Measurements from ENCODE around the gene PCSK1. TPM values are rescaled to one million over a fixed set of nuclear protein-coding genes. Genes with fewer than 3 reads are reported as not detected.

Gene PCSK1
- not detected for total RNA-seq
- total RNA-seq (2013) = not detected

DNA sequence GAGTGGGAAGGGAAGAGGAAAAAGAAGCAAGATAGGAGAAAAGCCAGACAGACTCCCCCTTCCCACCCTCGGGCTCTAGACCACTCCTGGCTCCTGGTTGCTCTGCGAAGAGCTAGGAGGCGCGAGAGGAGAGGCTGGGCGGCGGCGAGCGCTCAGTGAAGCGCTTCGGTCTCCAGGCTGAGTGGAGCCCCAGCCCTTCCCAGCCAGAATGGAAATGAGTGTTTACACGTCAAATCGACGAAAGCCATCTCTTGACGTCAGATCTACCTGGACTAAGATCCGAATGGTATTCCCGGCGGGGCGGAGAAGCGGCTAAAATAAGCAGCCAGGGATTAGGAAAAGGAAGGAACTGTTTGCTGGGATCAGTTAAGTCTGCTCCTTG, at the start of gene PCSK1:
PCSK1 (minus strand) TSS at position 183 of the 382 bp plus-strand sequence. CDS start 206 bp downstream, outside the sequence.
- H3K36me3 Mint-ChIP-seq = peaks cover 15% of the 10 kb centered on the region
- intact Hi-C loops (cut with micrococcal nuclease) = no loop called here
- H3K9me3 ChIP-seq (ENCODE audit: control insufficient read depth, insufficient read depth, low read length) = peaks cover 21% of the 10 kb centered on the region
- DNase-seq (no peak), ATAC-seq (no peak)
- H3K27ac Mint-ChIP-seq = no peak within 1 kb of the TSS
- H3K27me3 Mint-ChIP-seq (ENCODE audit: low read depth in 2 of 2) = peaks cover 53 to 87% of the 10 kb centered on the region in 2 donors
- H3K4me1 ChIP-seq (ENCODE audit: control insufficient read depth, insufficient read depth, low read length) = no peaks in the 10 kb centered on the region
- 9% methylated on average over 19 of the region's 19 CpGs for WGBS (ENCODE audit: insufficient coverage)
- H3K4me1 Mint-ChIP-seq = peaks cover 6 to 8% of the 10 kb centered on the region in 2 donors
- H3K4me3 ChIP-seq (ENCODE audit: low read length) = no peak within 1 kb of the TSS
- H3K27me3 ChIP-seq (ENCODE audit: control insufficient read depth, insufficient read depth, low read length) = peaks cover 42% of the 10 kb centered on the region
- H3K27ac ChIP-seq (ENCODE audit: low read length) = no peak within 1 kb of the TSS
- TF ChIP-seq, protein P1, sequence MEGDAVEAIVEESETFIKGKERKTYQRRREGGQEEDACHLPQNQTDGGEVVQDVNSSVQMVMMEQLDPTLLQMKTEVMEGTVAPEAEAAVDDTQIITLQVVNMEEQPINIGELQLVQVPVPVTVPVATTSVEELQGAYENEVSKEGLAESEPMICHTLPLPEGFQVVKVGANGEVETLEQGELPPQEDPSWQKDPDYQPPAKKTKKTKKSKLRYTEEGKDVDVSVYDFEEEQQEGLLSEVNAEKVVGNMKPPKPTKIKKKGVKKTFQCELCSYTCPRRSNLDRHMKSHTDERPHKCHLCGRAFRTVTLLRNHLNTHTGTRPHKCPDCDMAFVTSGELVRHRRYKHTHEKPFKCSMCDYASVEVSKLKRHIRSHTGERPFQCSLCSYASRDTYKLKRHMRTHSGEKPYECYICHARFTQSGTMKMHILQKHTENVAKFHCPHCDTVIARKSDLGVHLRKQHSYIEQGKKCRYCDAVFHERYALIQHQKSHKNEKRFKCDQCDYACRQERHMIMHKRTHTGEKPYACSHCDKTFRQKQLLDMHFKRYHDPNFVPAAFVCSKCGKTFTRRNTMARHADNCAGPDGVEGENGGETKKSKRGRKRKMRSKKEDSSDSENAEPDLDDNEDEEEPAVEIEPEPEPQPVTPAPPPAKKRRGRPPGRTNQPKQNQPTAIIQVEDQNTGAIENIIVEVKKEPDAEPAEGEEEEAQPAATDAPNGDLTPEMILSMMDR (IDR thresholded peaks at IDR 0.05) = no peak
- H3K36me3 ChIP-seq (ENCODE audit: control insufficient read depth, insufficient read depth, low read length) = no peaks in the 10 kb centered on the region
- no peak within 1 kb of the TSS for H3K4me3 Mint-ChIP-seq
- H3K9me3 Mint-ChIP-seq = peaks cover 0 to 3% of the 10 kb centered on the region in 2 donors

DNA sequence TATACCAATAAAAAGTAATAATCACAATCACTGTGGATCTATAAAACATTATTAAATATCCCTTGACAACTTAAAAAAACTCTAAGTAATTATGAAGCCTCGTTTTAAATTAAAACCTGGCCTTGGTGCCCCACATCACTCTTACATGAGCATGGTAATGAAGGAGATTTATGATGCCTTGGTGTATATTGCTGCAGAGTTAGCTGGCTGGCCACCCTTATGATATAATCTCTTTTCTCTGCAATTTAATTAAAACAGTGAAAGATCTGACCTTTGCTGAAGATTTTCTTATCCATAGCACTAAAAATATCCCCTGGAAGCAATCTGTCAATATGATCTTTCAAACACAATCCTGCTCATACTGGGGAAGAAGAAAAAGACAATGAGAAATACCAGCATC, 48.8 kb upstream of the PCSK1 start:
- Histone ChIP-seq H3K4me1 (ENCODE audit: control insufficient read depth, insufficient read depth, low read length) (no peaks in the 10 kb centered on the region), H3K36me3 (ENCODE audit: control insufficient read depth, insufficient read depth, low read length) (no peaks in the 10 kb centered on the region), H3K27me3 (ENCODE audit: control insufficient read depth, insufficient read depth, low read length) (no peaks in the 10 kb centered on the region), H3K27ac (ENCODE audit: low read length) (no peak overlapping the region), H3K4me3 (ENCODE audit: low read length) (no peak overlapping the region), H3K9me3 (ENCODE audit: control insufficient read depth, insufficient read depth, low read length) (no peaks in the 10 kb centered on the region)
- WGBS (ENCODE audit: insufficient coverage) = no CpG with 5 or more reads among the region's 1 CpG
- ATAC-seq (no peak), DNase-seq (no peak)
- no peaks in the 10 kb centered on the region for H3K4me1 Mint-ChIP-seq
- intact Hi-C loops (cut with micrococcal nuclease) = no loop called here
- peaks cover 0 to 2% of the 10 kb centered on the region in 2 donors for H3K9me3 Mint-ChIP-seq
- TF ChIP-seq, protein P1 (IDR thresholded peaks at IDR 0.05) = no peak
- H3K27ac Mint-ChIP-seq = no peak overlapping the region
- H3K36me3 Mint-ChIP-seq = no peaks in the 10 kb centered on the region
- no peak overlapping the region for H3K4me3 Mint-ChIP-seq
- peaks cover 0 to 10% of the 10 kb centered on the region in 2 donors for H3K27me3 Mint-ChIP-seq (ENCODE audit: low read depth in 2 of 2)

DNA sequence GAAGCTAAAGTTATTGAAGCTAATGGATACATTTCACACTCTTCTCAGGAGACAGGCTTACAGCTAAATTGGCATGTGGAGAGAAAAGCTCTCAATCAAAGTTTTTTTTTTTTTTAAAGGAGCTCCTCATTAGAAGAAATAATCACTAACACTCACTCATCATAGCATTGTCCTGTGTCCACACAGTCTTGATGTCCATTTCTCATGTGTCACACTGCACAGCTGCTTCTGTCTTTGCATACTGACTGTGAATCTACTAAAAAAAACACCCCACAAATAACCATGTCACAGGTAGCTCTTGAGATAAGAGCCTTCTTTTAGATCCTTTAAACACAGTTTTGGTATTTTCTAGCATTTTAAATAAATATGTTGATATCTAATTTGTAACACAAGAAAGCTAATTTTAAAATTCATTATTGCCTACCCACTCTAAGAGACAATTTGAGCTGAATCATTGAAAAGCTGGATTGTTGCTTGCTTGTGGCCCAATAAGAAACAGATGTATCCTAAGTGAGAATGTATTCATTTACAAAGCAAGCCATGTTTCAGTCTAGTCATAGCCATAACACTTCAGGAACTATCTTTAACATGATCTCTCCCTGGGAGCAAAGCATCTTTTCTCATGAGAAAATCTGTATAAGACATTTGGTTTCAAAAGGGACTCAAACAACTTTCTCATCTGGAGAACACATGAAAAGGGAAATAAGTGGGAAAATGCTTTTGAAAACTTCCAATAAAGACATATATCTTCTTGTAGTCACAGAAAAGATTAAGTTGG, 48.1 kb upstream of the PCSK1 start:
- Histone ChIP-seq H3K4me1 (ENCODE audit: control insufficient read depth, insufficient read depth, low read length) (no peaks in the 10 kb centered on the region), H3K4me3 (ENCODE audit: low read length) (no peak overlapping the region), H3K27ac (ENCODE audit: low read length) (no peak overlapping the region), H3K36me3 (ENCODE audit: control insufficient read depth, insufficient read depth, low read length) (no peaks in the 10 kb centered on the region), H3K9me3 (ENCODE audit: control insufficient read depth, insufficient read depth, low read length) (no peaks in the 10 kb centered on the region), H3K27me3 (ENCODE audit: control insufficient read depth, insufficient read depth, low read length) (no peaks in the 10 kb centered on the region)
- DNase-seq (no peak), ATAC-seq (no peak)
- H3K27me3 Mint-ChIP-seq (ENCODE audit: low read depth in 2 of 2) = peaks cover 0 to 10% of the 10 kb centered on the region in 2 donors
- H3K4me3 Mint-ChIP-seq = no peak overlapping the region
- peaks cover 0 to 2% of the 10 kb centered on the region in 2 donors for H3K9me3 Mint-ChIP-seq
- H3K36me3 Mint-ChIP-seq = no peaks in the 10 kb centered on the region
- no peak overlapping the region for H3K27ac Mint-ChIP-seq
- no peaks in the 10 kb centered on the region for H3K4me1 Mint-ChIP-seq
- TF ChIP-seq, protein P1 (IDR thresholded peaks at IDR 0.05) = no peak
- intact Hi-C loops (cut with micrococcal nuclease) = no loop called here

- 96% methylated on average over 1 of the region's 1 CpG for WGBS (ENCODE audit: insufficient coverage)
- TF ChIP-seq, protein P1 (IDR thresholded peaks at IDR 0.05) = no peak
Observed at GRCh38 chr5:96478983-96479382, 45.9 kb upstream of the PCSK1 start.

More at GRCh38 chr5:96478983-96479382, 45.9 kb upstream of the PCSK1 start:
- Histone ChIP-seq H3K9me3 (ENCODE audit: control insufficient read depth, insufficient read depth, low read length) (no peaks in the 10 kb centered on the region), H3K4me3 (ENCODE audit: low read length) (no peak overlapping the region), H3K4me1 (ENCODE audit: control insufficient read depth, insufficient read depth, low read length) (no peaks in the 10 kb centered on the region), H3K36me3 (ENCODE audit: control insufficient read depth, insufficient read depth, low read length) (no peaks in the 10 kb centered on the region), H3K27ac (ENCODE audit: low read length) (no peak overlapping the region), H3K27me3 (ENCODE audit: control insufficient read depth, insufficient read depth, low read length) (no peaks in the 10 kb centered on the region)
- no peak overlapping the region for H3K27ac Mint-ChIP-seq
- DNase-seq (no peak), ATAC-seq (no peak)
- intact Hi-C loops (cut with micrococcal nuclease) = no loop called here
- H3K27me3 Mint-ChIP-seq (ENCODE audit: low read depth in 2 of 2) = peaks cover 0 to 2% of the 10 kb centered on the region in 2 donors
- no peak overlapping the region for H3K4me3 Mint-ChIP-seq
- no peaks in the 10 kb centered on the region for H3K36me3 Mint-ChIP-seq
- no peaks in the 10 kb centered on the region for H3K4me1 Mint-ChIP-seq
- no peaks in the 10 kb centered on the region for H3K9me3 Mint-ChIP-seq

Data from natural killer cell (primary cell).